ENCODE data around the gene PCSK6.

Gene PCSK6

GRCh38 chr15:101371519-101371918 lies 118.0 kb downstream of the PCSK6 start:
- Mint-ChIP-seq H3K27me3 (ENCODE audit: low read depth) (peaks cover 31% of the 10 kb centered on the region), H3K27ac (no peak overlapping the region), H3K36me3 (ENCODE audit: low read depth) (no peaks in the 10 kb centered on the region), H3K9me3 (no peaks in the 10 kb centered on the region), H3K4me3 (no peak overlapping the region), H3K4me1 (peaks cover 11% of the 10 kb centered on the region)
- TF ChIP-seq CTCF (IDR thresholded peaks at IDR 0.05; ENCODE audit: unreplicated experiment in 3 of 3), result no peak

- TF ChIP-seq CTCF (IDR thresholded peaks at IDR 0.05; ENCODE audit: unreplicated experiment in 3 of 3), result no peak
- Mint-ChIP-seq H3K4me1 (peaks cover 11% of the 10 kb centered on the region), H3K4me3 (no peak overlapping the region), H3K27me3 (ENCODE audit: low read depth) (peaks cover 31% of the 10 kb centered on the region), H3K9me3 (no peaks in the 10 kb centered on the region), H3K36me3 (ENCODE audit: low read depth) (no peaks in the 10 kb centered on the region), H3K27ac (no peak overlapping the region)
These were observed 118.4 kb downstream of the PCSK6 start for GRCh38 chr15:101371081-101371480.

DNA sequence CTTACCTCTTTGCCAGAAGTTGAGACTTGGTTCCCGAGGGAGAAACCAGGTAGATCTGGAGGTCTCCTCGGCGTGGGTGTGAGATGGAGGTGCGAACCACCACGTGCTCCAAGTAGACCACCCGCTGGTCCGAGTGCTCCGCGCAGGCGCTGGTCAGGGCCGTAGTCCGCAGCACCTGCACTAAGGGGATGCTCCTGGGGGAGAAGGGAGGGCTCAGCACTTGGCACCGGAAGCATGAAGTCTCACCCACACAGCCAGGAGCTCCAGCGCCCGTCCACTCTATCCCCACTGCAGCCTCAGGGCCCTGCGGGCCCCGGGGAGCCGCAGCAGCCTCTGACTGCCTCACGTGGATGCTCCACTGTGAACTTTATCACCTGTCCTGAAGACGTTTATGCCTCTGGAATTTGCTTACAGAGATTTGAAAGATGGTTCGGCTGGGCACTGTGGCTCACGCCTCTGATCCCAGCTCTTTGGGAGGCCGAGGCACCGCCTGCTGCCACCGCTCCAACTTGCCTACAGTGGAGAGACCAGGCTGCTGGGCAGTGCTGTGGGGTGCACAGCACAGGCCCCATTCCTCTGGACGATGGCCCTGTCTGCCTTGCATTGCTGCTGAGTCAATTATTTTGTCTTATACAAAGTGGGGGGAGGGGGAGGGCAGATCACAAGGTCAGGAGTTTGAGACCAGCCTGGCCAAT lies 119.0 kb downstream of the PCSK6 start:
- Mint-ChIP-seq H3K4me3 (no peak overlapping the region), H3K9me3 (peaks cover under 1% of the 10 kb centered on the region), H3K27me3 (ENCODE audit: low read depth) (peaks cover 31% of the 10 kb centered on the region), H3K36me3 (ENCODE audit: low read depth) (no peaks in the 10 kb centered on the region), H3K4me1 (peaks cover 11% of the 10 kb centered on the region), H3K27ac (no peak overlapping the region)
- no peak for TF ChIP-seq CTCF (IDR thresholded peaks at IDR 0.05; ENCODE audit: unreplicated experiment in 3 of 3)

- H3K4me3 Mint-ChIP-seq, result no peak overlapping the region
- H3K27ac Mint-ChIP-seq, result no peak overlapping the region
- H3K36me3 Mint-ChIP-seq (ENCODE audit: low read depth), result peaks cover 1% of the 10 kb centered on the region
- peaks cover 31% of the 10 kb centered on the region for H3K27me3 Mint-ChIP-seq (ENCODE audit: low read depth)
- TF ChIP-seq CTCF (IDR thresholded peaks at IDR 0.05; ENCODE audit: unreplicated experiment in 3 of 3), result no peak
- peaks cover 4% of the 10 kb centered on the region for H3K9me3 Mint-ChIP-seq
- peaks cover 11% of the 10 kb centered on the region for H3K4me1 Mint-ChIP-seq
These were observed 119.8 kb downstream of the PCSK6 start for GRCh38 chr15:101369676-101370075.

DNA sequence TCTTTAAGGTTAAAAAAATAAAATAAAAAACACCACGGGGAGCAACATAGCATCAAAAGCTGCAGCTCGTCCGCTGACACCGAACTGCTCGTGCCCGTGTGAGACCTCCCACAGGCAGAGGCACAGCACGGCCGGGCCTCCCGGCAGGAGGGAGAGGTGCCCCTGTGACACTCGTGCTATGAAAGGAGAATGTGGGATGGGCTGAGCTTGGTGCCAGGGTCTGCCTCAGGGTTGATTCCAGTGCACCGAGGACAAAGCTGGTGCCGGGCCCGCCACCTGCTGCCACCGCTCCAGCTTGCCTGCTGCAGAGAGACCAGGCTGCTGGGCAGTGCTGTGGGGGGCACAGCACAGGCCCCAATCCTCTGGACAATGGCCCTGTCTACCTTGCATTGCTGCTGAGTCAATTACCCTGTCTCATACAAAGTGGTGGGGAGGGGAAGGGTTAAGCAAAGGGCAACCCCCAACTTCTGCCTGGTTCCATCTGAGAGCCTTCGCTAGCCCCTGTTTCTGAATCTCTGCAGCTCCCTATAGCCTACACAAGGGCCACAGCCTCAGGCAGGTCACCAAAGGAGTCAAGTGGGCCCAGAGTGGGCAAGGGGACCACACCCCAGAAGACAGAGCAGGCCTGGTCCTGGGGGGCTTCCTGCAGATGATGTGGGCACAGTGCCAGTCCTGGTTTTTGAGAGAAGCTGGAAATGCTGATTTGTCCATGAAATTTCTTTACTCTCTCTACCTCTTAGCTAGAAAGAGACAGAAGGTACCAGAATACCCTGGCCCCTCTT lies 120.5 kb downstream of the PCSK6 start:
- Mint-ChIP-seq H3K4me1 (peaks cover 11% of the 10 kb centered on the region), H3K4me3 (no peak overlapping the region), H3K9me3 (peaks cover 9% of the 10 kb centered on the region), H3K27ac (no peak overlapping the region), H3K27me3 (ENCODE audit: low read depth) (peaks cover 28% of the 10 kb centered on the region), H3K36me3 (ENCODE audit: low read depth) (peaks cover 4% of the 10 kb centered on the region)
- TF ChIP-seq CTCF (IDR thresholded peaks at IDR 0.05; ENCODE audit: unreplicated experiment in 3 of 3), result no peak

All from nephron (organoid).